ENCODE results near the gene LTBP1.
"Not testable (repeated sequence)": the region's sequence is repeated elsewhere in the genome, so short reads cannot be mapped to it uniquely, and the experiment has no call there.

Gene LTBP1

GRCh38 chr2:32965523-32966171 is 18.9 kb downstream of the LTBP1 start:
- no peak for TF ChIP-seq CTCF (IDR thresholded peaks at IDR 0.05; ENCODE audit: insufficient read depth, low read length, missing control alignments)
- POLR2A ChIA-PET = no interaction called here
- CTCF ChIA-PET = interaction anchor here (1.0 kb wide), 2 partner anchors 15 to 55 kb away, joined by 3 to 4 read pairs; no protein-coding TSS in a partner anchor
- DNase-seq (ENCODE audit: low read depth, low spot score) = no peak
- no peak overlapping the region for H3K4me3 ChIP-seq (ENCODE audit: low read depth, low read length)

- no peak for TF ChIP-seq CTCF (IDR thresholded peaks at IDR 0.05; ENCODE audit: insufficient read depth, low read length, missing control alignments)
- ChIA-PET CTCF (interaction anchor here (0.6 to 1.5 kb wide), 3 partner anchors 20 to 65 kb away, joined by 3 read pairs; no protein-coding TSS in a partner anchor), POLR2A (no interaction called here)
- DNase-seq (ENCODE audit: low read depth, low spot score) = no peak
- no peak overlapping the region for H3K4me3 ChIP-seq (ENCODE audit: low read depth, low read length)
These were observed 22.9 kb downstream of the LTBP1 start for GRCh38 chr2:32969444-32970162.

GRCh38 chr2:32973772-32974171 is 27.0 kb downstream of the LTBP1 start:
- CTCF ChIA-PET; H3K4me3 ChIP-seq (ENCODE audit: low read depth, low read length); DNase-seq (ENCODE audit: low read depth, low spot score); POLR2A ChIA-PET: not testable (repeated sequence)

GRCh38 chr2:32976409-32977063 is 29.8 kb downstream of the LTBP1 start:
- no peak overlapping the region for H3K4me3 ChIP-seq (ENCODE audit: low read depth, low read length)
- no peak for TF ChIP-seq CTCF (IDR thresholded peaks at IDR 0.05; ENCODE audit: insufficient read depth, low read length, missing control alignments)
- ChIA-PET POLR2A (no interaction called here), CTCF (interaction anchor here (1.0 to 1.6 kb wide), 2 partner anchors 9 to 204 kb away, joined by 3 to 4 read pairs; no protein-coding TSS in a partner anchor)
- no peak for DNase-seq (ENCODE audit: low read depth, low spot score)

GRCh38 chr2:32977228-32977758 is 30.5 kb downstream of the LTBP1 start:
- H3K4me3 ChIP-seq (ENCODE audit: low read depth, low read length) = no peak overlapping the region
- no peak for DNase-seq (ENCODE audit: low read depth, low spot score)
- ChIA-PET POLR2A (no interaction called here), CTCF (interaction anchor here (1.0 to 1.6 kb wide), 2 partner anchors 10 to 204 kb away, joined by 3 to 4 read pairs; no protein-coding TSS in a partner anchor)
- no peak for TF ChIP-seq CTCF (IDR thresholded peaks at IDR 0.05; ENCODE audit: insufficient read depth, low read length, missing control alignments)

GRCh38 chr2:32981612-32982011 is 34.9 kb downstream of the LTBP1 start:
- ChIA-PET CTCF (no interaction called here), POLR2A (no interaction called here)
- H3K4me3 ChIP-seq (ENCODE audit: low read depth, low read length) = no peak overlapping the region
- no peak for DNase-seq (ENCODE audit: low read depth, low spot score)
- TF ChIP-seq CTCF (IDR thresholded peaks at IDR 0.05; ENCODE audit: insufficient read depth, low read length, missing control alignments) = no peak

GRCh38 chr2:32983193-32983924 is 36.6 kb downstream of the LTBP1 start:
- H3K4me3 ChIP-seq (ENCODE audit: low read depth, low read length); POLR2A ChIA-PET; DNase-seq (ENCODE audit: low read depth, low spot score); CTCF ChIA-PET: not testable (repeated sequence)
